ENCODE results near the gene RELN.
"Not testable (repeated sequence)": the region's sequence is repeated elsewhere in the genome, so short reads cannot be mapped to it uniquely, and the experiment has no call there.

RELN gene

DNA sequence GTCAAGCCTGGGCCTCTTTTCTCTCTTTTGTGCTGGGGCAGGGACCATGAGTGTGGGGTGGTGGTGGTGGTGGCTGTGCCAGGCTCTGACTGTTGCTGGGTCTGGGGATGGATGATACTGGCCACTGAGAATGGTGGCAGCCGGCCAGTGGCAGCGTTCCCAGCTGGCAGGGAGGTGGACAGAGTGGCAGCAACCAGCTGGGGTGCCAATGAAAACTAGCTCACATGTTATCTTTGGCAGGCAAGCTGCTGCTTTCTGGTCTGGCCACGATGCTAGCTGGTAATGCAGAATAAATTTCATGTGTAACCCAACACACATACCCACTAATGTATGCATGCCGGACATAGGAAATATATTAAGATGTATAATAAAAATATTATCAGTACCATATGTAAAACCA lies 448.4 kb downstream of the RELN start:
- DNase-seq, result no peak

DNA sequence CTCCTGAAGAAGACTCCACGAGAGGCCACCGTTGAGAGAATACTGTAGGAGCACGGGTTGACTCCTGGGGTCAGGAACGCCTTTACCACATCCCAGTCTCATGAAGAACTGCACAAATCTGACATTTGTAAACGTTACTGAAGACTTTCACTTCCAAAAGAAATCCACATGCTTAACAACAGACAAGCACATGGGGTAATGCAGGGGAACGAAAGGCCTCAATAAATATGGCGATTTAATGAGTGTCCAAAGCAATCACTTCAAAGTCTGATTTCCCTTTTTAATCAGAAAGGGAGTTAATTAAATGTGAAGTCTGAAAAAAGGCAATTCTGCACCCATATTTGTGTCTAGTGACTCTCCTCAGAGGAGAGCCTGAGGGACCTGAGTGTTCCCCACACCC lies 449.1 kb downstream of the RELN start:
- no peak for DNase-seq

DNA sequence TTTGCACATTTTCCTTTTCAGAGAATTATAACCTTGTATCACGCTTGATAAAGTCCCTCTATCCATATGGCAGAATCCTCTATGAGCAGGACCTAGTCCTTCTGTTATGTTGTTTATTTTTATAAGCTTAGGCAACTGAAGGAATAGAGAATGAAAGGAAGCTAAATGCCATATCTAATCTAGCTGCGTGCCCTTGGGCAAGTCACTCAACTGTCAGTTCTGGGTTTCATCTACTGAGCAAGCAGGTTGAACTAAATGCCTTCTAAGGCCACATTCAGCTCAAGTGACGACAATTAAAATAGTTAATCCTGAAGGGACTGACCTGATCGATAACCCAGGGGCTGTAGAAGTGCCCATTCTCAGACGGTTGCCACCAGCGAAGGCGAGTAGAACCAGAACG lies 449.6 kb downstream of the RELN start:
- no peak for DNase-seq

DNA sequence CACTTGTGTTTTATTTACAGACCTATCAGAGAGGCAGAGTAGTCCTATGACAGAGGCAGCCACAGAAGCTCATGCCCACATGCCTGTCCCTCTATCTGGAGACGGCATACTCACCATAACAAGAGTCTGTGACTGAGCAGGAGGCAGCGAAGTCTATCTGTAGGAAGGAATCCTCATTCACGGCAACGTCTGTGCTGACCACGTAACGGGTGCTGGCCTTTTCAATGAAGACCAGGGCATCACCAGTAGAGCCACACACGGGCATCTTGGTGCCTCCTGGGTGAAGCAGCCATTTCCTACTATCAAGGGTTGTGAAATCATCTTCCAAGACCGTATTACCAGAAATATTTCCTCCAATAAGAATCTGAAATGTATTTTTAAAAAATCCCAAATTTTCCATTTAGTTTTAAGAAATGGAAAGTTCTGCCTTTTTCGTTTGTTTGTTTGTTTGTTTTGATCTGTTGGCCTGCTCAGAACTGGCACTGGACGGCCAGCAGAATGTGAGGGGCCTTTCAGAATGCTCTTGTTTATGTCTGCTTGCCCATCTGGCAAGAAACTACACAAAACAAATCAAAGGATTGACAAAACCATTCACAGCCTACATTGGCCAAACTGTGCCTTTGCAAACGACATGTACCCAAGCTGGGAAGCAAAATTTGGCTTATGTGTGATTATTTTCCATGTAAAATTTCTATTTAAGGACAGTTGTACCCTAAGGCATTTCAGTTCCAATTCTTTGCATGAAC lies 450.3 kb downstream of the RELN start:
- DNase-seq, result no peak

- no peak for DNase-seq
Measured at GRCh38 chr7:103533761-103534160, 455.7 kb downstream of the RELN start.

- no peak for DNase-seq
Measured at GRCh38 chr7:103532955-103533354, 456.5 kb downstream of the RELN start.

DNA sequence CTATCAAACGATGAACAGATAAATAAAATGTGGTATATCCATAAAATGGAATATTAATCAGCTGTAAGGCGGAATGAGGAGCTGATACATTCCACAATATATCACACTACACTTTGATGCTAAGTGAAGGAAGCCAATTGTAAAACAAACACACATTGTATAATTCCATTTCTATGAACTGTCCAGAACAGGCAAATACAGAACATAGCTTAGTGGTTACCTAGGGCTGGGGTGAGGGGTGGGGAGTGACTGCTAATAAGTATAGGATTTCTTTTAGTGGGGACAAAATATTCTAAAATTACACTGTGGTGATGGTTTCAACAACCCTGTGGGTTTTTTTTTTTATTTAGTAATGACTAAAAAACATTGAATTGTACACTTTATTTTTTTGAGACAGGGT lies 461.3 kb downstream of the RELN start:
- DNase-seq, result no peak

GRCh38 chr7:103525937-103526336 lies 463.5 kb downstream of the RELN start:
- no peak for DNase-seq

- no peak for DNase-seq
Measured at GRCh38 chr7:103524042-103524907, 465.2 kb downstream of the RELN start.

GRCh38 chr7:103521937-103522336 lies 467.5 kb downstream of the RELN start:
- no peak for DNase-seq

DNA sequence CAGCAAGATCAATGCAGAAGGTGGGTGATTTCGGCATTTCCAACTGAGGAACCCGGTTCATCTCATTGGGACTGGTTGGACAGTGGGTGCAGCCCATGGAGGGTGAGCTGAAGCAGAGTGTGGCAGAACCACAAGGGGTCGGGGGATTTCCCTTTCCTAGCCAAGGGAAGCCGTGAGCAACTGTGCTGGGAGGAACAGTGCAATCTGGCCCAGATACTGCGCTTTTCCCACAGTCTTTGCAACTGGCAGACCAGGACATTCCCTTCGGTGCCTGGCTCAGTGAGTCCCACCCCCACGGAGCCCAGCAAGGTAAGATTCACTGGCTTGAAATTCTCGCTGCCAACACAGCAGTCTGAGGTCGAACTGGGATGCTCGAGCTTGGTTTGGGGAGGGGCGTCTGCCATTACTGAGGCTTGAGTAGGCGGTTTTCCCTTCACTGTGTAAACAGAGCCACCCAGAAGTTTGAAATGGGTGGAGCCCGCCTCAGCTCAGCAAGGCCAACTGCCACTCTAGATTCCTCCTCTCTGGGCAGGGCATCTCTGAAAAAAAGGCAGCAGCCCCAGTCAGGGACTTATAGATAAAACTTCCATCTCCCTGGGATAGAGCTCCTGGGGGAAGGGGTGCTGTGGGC lies 484.8 kb downstream of the RELN start:
- no peak for DNase-seq

GRCh38 chr7:103501206-103501605 lies 488.3 kb downstream of the RELN start:
- DNase-seq, result no peak

- DNase-seq, result no peak
Measured at GRCh38 chr7:103499976-103500375, 489.5 kb downstream of the RELN start.

DNA sequence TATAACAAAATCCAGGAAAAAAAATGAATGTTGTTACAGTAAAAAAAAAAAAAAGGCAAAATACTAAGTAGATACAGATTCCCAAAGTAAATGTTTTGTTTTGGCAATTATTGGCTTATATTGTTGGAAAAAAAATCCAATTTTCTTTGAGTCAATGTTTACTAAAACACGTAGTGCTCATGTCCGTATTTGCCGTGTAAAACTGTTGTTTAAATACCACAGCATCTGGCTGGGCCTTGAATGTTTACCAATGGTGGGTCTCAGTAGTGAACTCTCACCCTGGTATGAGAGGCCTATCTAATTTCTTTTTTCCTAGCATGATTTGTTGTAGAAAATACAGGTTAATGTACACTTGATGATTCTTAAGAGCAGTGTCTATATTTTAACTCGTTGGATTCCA lies 502.0 kb downstream of the RELN start:
- no peak for DNase-seq

- not testable (repeated sequence) for DNase-seq
Measured at GRCh38 chr7:103486873-103487272, 502.6 kb downstream of the RELN start.

DNA sequence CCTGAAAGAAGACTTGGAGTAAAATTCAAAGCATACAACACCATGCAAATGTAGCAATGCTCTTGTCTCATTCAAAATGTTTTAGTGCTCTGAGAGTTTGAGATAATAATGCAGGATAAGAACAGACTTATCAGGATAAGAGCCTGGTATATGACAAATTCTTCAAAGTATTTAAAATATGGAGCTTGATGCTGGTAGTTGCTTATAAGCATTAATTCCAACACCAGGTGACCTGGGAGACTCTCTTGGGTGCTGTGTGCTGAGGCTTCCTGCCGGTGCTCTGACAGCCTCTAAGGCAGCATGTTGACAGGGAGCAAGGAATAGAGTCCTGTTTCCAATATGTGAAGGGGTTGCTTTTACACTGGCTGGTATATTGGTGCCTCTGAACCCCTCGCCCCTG lies 508.7 kb downstream of the RELN start:
- no peak for DNase-seq

DNA sequence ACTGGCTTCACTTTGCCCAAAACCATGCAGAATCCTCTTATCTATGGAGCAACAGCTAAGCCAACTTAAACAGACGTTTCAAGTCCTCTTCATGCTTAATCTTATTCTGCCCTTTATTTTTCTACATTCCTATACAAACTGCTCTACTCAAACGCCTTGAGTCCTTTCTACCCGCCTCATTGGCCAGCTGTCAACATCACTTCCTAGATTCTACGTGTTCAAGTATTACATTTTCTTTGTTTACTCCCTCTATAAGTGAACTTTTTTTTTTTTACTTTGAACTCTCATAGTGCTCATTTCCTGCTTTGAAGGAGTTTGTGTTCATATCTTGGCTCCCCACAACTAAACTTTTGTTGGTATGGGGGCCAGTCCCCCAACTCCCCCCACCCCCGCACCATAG lies 514.5 kb downstream of the RELN start:
- no peak for DNase-seq

DNA sequence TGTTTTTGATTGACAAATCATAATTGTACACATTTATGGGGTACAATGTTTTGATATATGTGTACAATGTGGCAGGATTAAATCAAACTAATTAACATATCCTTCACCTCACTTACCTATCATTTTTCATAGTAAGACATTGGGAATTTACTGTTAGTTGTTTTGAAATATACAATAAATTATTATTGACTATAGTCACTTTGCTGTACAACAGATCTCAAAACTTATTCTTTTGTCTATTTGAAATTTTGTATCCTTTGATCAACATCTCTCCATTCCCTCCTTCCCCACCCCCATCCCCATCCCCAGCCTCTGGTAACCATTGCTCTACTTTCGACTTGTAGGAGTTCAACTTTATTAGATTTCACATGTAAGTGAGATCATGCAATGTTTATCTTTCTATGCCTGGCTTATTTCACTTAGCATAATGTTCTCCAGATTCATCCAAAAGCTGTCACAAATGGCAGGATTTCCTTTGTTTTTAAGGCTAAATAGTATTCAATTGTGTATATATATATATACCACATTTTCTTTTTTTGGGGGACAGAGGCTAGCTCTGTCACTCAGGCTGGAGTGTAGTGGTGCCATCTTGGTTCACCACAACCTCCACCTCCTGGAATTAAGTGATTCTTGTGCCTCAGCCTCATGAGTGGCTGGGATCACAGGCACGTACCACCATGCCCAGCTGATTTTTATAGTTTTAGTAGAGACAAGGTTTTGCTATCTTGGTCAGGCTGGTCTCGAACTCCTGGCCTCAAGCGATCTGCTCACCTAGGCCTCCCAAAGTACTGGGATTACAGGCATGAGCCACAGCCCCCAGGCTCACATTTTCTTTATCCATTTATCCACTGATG lies 520.1 kb downstream of the RELN start:
- no peak for DNase-seq

- no peak for DNase-seq
Measured at GRCh38 chr7:103466814-103467213, 522.6 kb downstream of the RELN start.

- DNase-seq, result no peak
Measured at GRCh38 chr7:103462358-103462757, 527.1 kb downstream of the RELN start.

- peak; percentile 28 for DNase-seq
Measured at GRCh38 chr7:103447073-103447960, 542.1 kb downstream of the RELN start.

DNA sequence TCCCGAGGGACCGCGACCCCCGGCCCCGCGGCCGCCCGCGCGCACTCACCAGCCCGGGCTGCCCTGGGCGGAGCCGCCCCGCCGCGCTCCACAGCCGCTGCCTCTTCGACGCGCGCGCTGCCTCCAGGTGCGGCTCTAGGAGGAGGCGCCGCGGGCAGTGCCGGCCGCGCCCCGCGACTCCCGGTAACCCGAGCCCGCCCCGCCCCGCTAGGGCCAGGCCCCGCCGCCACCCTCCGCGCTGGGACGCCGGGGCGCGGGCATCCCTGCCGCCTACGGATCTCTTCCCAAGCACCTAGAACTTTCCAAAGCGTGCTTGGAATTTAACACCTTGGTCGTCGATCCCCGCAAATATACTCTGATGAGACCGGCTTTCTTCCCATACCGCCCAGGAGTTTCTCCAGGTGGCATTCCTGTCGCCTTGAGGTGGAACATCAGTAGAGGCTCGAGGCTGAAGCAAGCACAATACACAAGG lies 543.4 kb downstream of the RELN start, which contains the start of gene SLC26A5:
Gene SLC26A5, minus strand, starts transcription at position 159 of the 472 bp plus-strand sequence. CDS start 24,693 bp downstream, outside the sequence.
- DNase-seq, result peak; percentile 35

Data from DMS79 (cell line).